Measurements from ENCODE around the gene FAM234A.

Gene FAM234A

DNA sequence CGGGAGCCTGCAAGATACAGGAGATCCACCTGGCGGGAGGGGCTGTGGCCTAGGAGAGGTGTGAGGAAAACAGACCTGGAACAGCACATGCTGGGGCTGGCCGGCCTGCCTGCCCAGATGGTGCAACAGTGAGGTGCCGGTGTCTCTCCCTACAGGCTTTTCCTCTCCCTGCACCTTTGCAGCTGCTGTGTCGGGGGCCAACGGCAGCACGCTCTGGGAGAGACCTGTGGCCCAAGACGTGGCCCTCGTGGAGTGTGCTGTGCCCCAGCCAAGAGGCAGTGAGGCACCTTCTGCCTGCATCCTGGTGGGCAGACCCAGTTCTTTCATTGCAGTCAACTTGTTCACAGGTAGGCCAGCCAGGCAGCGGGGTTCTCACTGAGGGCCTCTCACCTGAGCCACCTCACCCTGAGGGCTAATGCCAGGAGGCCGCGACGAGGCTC lies 25.2 kb downstream of the FAM234A start:
- no peak overlapping the region for H3K4me2 ChIP-seq (ENCODE audit: low read depth, low read length, poor library complexity, severe bottlenecking)
- no peaks in the 10 kb centered on the region for H4K20me1 ChIP-seq (ENCODE audit: low read depth, low read length)
- no peak overlapping the region for H2AFZ ChIP-seq (ENCODE audit: low read depth, low read length, severe bottlenecking)
- H3K9me3 ChIP-seq (ENCODE audit: insufficient read depth, low read length) = no peaks in the 10 kb centered on the region
- no peaks in the 10 kb centered on the region for H3F3A ChIP-seq (ENCODE audit: insufficient read depth)
- H3K9me2 ChIP-seq (replicated peaks; ENCODE audit: insufficient read depth, low read length) = no peaks in the 10 kb centered on the region
- H3K27me3 ChIP-seq (ENCODE audit: low read length) = no peaks in the 10 kb centered on the region
- H3K4me3 ChIP-seq (ENCODE audit: insufficient read depth, low read length, poor library complexity, severe bottlenecking) = no peak overlapping the region
- TF ChIP-seq, protein P1, sequence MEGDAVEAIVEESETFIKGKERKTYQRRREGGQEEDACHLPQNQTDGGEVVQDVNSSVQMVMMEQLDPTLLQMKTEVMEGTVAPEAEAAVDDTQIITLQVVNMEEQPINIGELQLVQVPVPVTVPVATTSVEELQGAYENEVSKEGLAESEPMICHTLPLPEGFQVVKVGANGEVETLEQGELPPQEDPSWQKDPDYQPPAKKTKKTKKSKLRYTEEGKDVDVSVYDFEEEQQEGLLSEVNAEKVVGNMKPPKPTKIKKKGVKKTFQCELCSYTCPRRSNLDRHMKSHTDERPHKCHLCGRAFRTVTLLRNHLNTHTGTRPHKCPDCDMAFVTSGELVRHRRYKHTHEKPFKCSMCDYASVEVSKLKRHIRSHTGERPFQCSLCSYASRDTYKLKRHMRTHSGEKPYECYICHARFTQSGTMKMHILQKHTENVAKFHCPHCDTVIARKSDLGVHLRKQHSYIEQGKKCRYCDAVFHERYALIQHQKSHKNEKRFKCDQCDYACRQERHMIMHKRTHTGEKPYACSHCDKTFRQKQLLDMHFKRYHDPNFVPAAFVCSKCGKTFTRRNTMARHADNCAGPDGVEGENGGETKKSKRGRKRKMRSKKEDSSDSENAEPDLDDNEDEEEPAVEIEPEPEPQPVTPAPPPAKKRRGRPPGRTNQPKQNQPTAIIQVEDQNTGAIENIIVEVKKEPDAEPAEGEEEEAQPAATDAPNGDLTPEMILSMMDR (IDR thresholded peaks at IDR 0.05; ENCODE audit: insufficient read depth, low read length, poor library complexity, severe bottlenecking) = no peak
- no peak for TF ChIP-seq EZH2phosphoT487 (conservative IDR thresholded peaks at IDR 0.05; ENCODE audit: low read length)
- no peak overlapping the region for H3K27ac ChIP-seq (ENCODE audit: low read depth, low read length)
- no peaks in the 10 kb centered on the region for H3K36me3 ChIP-seq (ENCODE audit: low read length)
- H3K9ac ChIP-seq (ENCODE audit: low read length) = no peak overlapping the region
- no peaks in the 10 kb centered on the region for H3K79me2 ChIP-seq (ENCODE audit: insufficient read depth, low read length)

DNA sequence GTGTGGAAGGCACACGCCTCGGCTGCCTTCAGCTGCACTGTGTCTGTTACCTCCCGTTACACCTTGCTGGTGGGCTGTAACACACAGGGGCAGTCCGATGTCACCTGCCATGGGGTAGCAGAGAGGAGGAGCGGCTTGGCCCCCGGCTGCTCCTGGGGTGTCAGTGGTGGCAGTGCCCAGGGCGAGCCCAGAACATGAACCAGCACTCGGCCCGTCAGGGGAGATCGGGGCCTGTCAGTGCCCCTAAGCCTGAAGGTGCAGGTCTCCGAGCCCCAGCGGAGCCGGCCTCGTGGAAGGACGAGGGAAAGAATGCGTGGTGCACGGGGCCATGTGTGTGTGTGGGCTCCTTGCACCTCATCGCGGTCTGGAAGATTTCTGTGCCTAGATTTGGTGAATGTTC lies 25.7 kb downstream of the FAM234A start:
- no peak overlapping the region for H3K9ac ChIP-seq (ENCODE audit: low read length)

DNA sequence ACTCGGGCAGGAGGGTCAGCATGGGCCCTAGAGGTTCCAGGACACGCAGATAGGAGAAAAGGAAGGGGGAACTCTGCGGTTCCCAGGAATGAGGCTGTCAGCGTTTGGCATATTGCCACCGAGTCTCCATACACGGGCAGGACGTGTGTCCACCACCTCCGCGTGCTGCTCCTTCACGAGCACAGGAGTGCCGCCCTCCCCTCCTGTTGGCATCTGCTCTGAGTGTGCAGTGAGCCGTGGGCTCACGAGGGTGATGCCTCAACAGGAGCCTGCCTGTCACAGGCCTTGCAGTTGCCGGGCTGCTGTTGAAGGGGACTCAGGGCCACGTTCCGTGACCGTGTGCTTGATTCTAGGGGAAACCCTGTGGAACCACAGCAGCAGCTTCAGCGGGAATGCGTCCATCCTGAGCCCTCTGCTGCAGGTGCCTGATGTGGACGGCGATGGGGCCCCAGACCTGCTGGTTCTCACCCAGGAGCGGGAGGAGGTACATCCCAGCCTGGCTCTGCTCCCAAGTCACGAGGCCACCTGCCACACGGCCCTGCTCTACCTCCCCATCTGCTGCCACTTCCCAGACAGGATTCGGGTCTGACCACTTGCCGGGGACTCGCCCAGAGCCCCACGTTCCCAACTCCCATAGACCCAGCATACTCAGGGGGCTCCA lies 26.5 kb downstream of the FAM234A start:
- Histone ChIP-seq H3F3A (ENCODE audit: insufficient read depth) (no peaks in the 10 kb centered on the region), H2AFZ (ENCODE audit: low read depth, low read length, severe bottlenecking) (no peak overlapping the region), H3K4me2 (ENCODE audit: low read depth, low read length, poor library complexity, severe bottlenecking) (no peak overlapping the region), H3K27me3 (ENCODE audit: low read length) (no peaks in the 10 kb centered on the region), H3K4me3 (ENCODE audit: insufficient read depth, low read length, poor library complexity, severe bottlenecking) (no peak overlapping the region), H3K27ac (ENCODE audit: low read depth, low read length) (no peak overlapping the region), H3K9me2 (replicated peaks; ENCODE audit: insufficient read depth, low read length) (no peaks in the 10 kb centered on the region), H3K9me3 (ENCODE audit: insufficient read depth, low read length) (no peaks in the 10 kb centered on the region), H3K9ac (ENCODE audit: low read length) (no peak overlapping the region), H4K20me1 (ENCODE audit: low read depth, low read length) (no peaks in the 10 kb centered on the region), H3K79me2 (ENCODE audit: insufficient read depth, low read length) (no peaks in the 10 kb centered on the region), H3K36me3 (ENCODE audit: low read length) (no peaks in the 10 kb centered on the region)
- no peak for TF ChIP-seq EZH2phosphoT487 (conservative IDR thresholded peaks at IDR 0.05; ENCODE audit: low read length)
- TF ChIP-seq, protein P1 (IDR thresholded peaks at IDR 0.05; ENCODE audit: insufficient read depth, low read length, poor library complexity, severe bottlenecking) = no peak

More for the DNA sequence above, 25.7 kb downstream of the FAM234A start:
- TF ChIP-seq EZH2phosphoT487 (conservative IDR thresholded peaks at IDR 0.05; ENCODE audit: low read length) = no peak
- TF ChIP-seq, protein P1 (IDR thresholded peaks at IDR 0.05; ENCODE audit: insufficient read depth, low read length, poor library complexity, severe bottlenecking) = no peak
- Histone ChIP-seq H3K4me2 (ENCODE audit: low read depth, low read length, poor library complexity, severe bottlenecking) (no peak overlapping the region), H3K27me3 (ENCODE audit: low read length) (no peaks in the 10 kb centered on the region), H4K20me1 (ENCODE audit: low read depth, low read length) (no peaks in the 10 kb centered on the region), H3K9me2 (replicated peaks; ENCODE audit: insufficient read depth, low read length) (no peaks in the 10 kb centered on the region), H2AFZ (ENCODE audit: low read depth, low read length, severe bottlenecking) (no peak overlapping the region), H3K79me2 (ENCODE audit: insufficient read depth, low read length) (no peaks in the 10 kb centered on the region), H3K36me3 (ENCODE audit: low read length) (no peaks in the 10 kb centered on the region), H3K27ac (ENCODE audit: low read depth, low read length) (no peak overlapping the region), H3K9me3 (ENCODE audit: insufficient read depth, low read length) (no peaks in the 10 kb centered on the region), H3F3A (ENCODE audit: insufficient read depth) (no peaks in the 10 kb centered on the region), H3K4me3 (ENCODE audit: insufficient read depth, low read length, poor library complexity, severe bottlenecking) (no peak overlapping the region)
